Sigmoid colon (tissue), 4 donors: ENCODE results near the gene GALT.

Experiments
- POLR2A ChIP-seq, 2 donors: fragments of 450-650 bp; IDR thresholded peaks; one replicate each; pipeline ENCODE4 v1.6.1; 2016; ENCODE audit warnings: antibody characterized with exemption in 2 of 2, mild to moderate bottlenecking in 2 of 2, moderate library complexity in 2 of 2
- POLR2AphosphoS5 ChIP-seq, 4 donors: sonication (generic); formaldehyde crosslinking; IDR thresholded peaks; one replicate each; pipeline ENCODE4 v1.6.1; 2017; ENCODE audit warnings: antibody characterized with exemption in 4 of 4
- TF ChIP-seq, protein P1 (sequence below), 4 experiments: fragments of 450-650 bp in 3 of 4; fragments of 200-600 bp in 1 of 4; IDR thresholded peaks; one replicate each; pipeline ENCODE4 v1.5.1; 2016 to 2019; ENCODE audit warnings: antibody characterized with exemption in 4 of 4, mild to moderate bottlenecking in 3 of 4, moderate library complexity in 2 of 4

DNA sequence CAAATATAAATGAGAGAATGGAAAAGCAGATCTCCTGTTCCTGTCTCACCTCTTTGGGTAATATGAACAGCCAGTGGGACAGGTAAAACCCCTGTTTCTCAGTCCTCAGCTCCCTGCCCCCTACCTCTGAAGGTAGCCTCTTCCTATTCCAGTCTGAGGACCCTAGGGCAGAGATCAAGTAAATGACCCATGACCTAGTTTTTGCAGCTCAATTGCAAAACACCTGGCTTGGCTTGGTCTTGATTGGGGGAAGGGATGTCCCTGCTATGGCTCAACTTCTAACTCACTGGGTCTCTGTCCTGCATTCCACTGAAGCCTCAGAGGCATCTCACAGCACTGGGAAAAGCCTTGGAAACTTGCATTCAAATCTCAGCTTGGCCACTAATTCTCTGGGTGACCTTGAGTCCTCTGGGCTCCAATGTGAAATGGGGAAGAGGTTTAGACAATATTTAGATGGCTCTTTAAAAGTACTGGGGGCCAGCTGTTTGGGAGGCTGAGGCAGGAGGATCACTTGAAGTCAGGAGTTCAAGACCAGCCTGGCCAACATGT lies 1.6 kb upstream of the GALT start:
- TF ChIP-seq, protein P1, sequence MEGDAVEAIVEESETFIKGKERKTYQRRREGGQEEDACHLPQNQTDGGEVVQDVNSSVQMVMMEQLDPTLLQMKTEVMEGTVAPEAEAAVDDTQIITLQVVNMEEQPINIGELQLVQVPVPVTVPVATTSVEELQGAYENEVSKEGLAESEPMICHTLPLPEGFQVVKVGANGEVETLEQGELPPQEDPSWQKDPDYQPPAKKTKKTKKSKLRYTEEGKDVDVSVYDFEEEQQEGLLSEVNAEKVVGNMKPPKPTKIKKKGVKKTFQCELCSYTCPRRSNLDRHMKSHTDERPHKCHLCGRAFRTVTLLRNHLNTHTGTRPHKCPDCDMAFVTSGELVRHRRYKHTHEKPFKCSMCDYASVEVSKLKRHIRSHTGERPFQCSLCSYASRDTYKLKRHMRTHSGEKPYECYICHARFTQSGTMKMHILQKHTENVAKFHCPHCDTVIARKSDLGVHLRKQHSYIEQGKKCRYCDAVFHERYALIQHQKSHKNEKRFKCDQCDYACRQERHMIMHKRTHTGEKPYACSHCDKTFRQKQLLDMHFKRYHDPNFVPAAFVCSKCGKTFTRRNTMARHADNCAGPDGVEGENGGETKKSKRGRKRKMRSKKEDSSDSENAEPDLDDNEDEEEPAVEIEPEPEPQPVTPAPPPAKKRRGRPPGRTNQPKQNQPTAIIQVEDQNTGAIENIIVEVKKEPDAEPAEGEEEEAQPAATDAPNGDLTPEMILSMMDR (IDR thresholded peaks at IDR 0.05), result no peak
- TF ChIP-seq POLR2AphosphoS5 (IDR thresholded peaks at IDR 0.05) (no peak), POLR2A (IDR thresholded peaks at IDR 0.05) (no peak)
